DMS79 treated with DMSO at 0.1 percent for 48 hours (cell line): ENCODE data around the gene ANKMY1.

Source experiments
- DNase-seq: peaks from one replicate; lab custom pipeline; 2025; lab: John Stamatoyannopoulos, UW

ANKMY1 gene

GRCh38 chr2:240472078-240472790, 85.6 kb downstream of the ANKMY1 start:
- DNase-seq = no peak

- DNase-seq = no peak
These were observed 88.0 kb downstream of the ANKMY1 start for GRCh38 chr2:240469740-240470139.

GRCh38 chr2:240469239-240469636, 88.5 kb downstream of the ANKMY1 start:
- no peak for DNase-seq

GRCh38 chr2:240468303-240469238, 89.2 kb downstream of the ANKMY1 start:
- DNase-seq = no peak

GRCh38 chr2:240467659-240468302, 90.0 kb downstream of the ANKMY1 start:
- no peak for DNase-seq

GRCh38 chr2:240467149-240467642, 90.6 kb downstream of the ANKMY1 start:
- DNase-seq = no peak

GRCh38 chr2:240466579-240467148, 91.1 kb downstream of the ANKMY1 start:
- no peak for DNase-seq

GRCh38 chr2:240465765-240466578, 91.8 kb downstream of the ANKMY1 start:
- no peak for DNase-seq

GRCh38 chr2:240465268-240465764, 92.5 kb downstream of the ANKMY1 start:
- DNase-seq = no peak

- no peak for DNase-seq
These were observed 93.1 kb downstream of the ANKMY1 start for GRCh38 chr2:240464514-240465241.

GRCh38 chr2:240463866-240464481, 93.8 kb downstream of the ANKMY1 start:
- DNase-seq = no peak

GRCh38 chr2:240463274-240463865, 94.4 kb downstream of the ANKMY1 start:
- DNase-seq = no peak

GRCh38 chr2:240462707-240463273, 95.0 kb downstream of the ANKMY1 start:
- DNase-seq = no peak

GRCh38 chr2:240462073-240462706, 95.6 kb downstream of the ANKMY1 start:
- DNase-seq = no peak

- no peak for DNase-seq
These were observed 96.2 kb downstream of the ANKMY1 start for GRCh38 chr2:240461471-240462072.

- no peak for DNase-seq
These were observed 96.9 kb downstream of the ANKMY1 start for GRCh38 chr2:240460781-240461431.

GRCh38 chr2:240460253-240460711, 97.5 kb downstream of the ANKMY1 start:
- no peak for DNase-seq
